ENCODE results near the gene RASGEF1C.

Gene RASGEF1C

DNA sequence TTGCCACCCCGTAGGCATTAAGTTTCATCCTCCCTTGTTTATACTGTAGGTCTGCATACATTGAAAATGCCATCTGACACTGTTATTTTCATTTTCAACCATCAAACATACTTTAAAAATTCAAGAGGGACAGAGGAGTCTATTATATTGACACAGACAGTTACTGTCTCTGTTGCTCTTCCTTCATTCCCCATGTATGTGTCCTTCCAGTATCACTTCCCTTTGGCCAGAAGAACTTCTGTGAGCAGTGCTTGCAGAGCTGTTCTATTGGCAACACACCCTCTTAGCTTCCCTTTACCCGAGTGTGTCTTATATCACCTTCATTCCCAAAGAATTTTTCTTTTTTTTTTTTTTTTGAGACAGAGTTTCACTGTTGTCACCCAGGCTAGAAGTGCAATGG, 42.8 kb downstream of the RASGEF1C start:
- TF ChIP-seq POLR2AphosphoS5 (IDR thresholded peaks at IDR 0.05; ENCODE audit: low read depth, low read length): no peak
- TF ChIP-seq, protein P1, sequence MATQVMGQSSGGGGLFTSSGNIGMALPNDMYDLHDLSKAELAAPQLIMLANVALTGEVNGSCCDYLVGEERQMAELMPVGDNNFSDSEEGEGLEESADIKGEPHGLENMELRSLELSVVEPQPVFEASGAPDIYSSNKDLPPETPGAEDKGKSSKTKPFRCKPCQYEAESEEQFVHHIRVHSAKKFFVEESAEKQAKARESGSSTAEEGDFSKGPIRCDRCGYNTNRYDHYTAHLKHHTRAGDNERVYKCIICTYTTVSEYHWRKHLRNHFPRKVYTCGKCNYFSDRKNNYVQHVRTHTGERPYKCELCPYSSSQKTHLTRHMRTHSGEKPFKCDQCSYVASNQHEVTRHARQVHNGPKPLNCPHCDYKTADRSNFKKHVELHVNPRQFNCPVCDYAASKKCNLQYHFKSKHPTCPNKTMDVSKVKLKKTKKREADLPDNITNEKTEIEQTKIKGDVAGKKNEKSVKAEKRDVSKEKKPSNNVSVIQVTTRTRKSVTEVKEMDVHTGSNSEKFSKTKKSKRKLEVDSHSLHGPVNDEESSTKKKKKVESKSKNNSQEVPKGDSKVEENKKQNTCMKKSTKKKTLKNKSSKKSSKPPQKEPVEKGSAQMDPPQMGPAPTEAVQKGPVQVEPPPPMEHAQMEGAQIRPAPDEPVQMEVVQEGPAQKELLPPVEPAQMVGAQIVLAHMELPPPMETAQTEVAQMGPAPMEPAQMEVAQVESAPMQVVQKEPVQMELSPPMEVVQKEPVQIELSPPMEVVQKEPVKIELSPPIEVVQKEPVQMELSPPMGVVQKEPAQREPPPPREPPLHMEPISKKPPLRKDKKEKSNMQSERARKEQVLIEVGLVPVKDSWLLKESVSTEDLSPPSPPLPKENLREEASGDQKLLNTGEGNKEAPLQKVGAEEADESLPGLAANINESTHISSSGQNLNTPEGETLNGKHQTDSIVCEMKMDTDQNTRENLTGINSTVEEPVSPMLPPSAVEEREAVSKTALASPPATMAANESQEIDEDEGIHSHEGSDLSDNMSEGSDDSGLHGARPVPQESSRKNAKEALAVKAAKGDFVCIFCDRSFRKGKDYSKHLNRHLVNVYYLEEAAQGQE (IDR thresholded peaks at IDR 0.05; ENCODE audit: insufficient read depth in 1 of 2, low read depth in 2 of 2, low read length in 2 of 2): no peak
- no peak for TF ChIP-seq SIN3A (IDR thresholded peaks at IDR 0.05; ENCODE audit: borderline replicate concordance, insufficient read depth, low read length)
- TF ChIP-seq FOXP2 (optimal IDR thresholded peaks at IDR 0.05; ENCODE audit: borderline replicate concordance, extremely low read depth, extremely low read length, insufficient read depth): no peak
- TF ChIP-seq TAF1 (IDR thresholded peaks at IDR 0.05; ENCODE audit: borderline replicate concordance, insufficient read depth, low read length): no peak

DNA sequence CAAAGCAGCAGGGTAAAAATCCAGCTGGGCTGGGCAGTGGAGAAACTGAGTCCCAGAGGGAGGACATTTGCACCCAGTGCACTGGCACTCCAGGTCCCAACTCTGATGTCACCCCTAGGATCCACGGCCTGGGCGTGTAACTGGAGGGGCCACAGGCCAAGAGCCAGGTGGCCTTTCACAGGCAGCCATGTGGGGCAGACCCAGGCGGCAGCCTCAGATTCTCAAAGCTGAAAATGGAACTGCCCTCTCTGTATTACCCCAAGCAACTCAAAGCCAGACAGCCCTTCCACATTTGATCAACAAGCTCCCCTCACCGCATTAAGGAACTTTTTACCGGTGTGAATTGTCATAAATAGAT, 46.7 kb downstream of the RASGEF1C start:
- TF ChIP-seq POLR2AphosphoS5 (IDR thresholded peaks at IDR 0.05; ENCODE audit: low read depth, low read length) (no peak), TAF1 (IDR thresholded peaks at IDR 0.05; ENCODE audit: borderline replicate concordance, insufficient read depth, low read length) (no peak), SIN3A (IDR thresholded peaks at IDR 0.05; ENCODE audit: borderline replicate concordance, insufficient read depth, low read length) (no peak), FOXP2 (optimal IDR thresholded peaks at IDR 0.05; ENCODE audit: borderline replicate concordance, extremely low read depth, extremely low read length, insufficient read depth) (no peak)
- TF ChIP-seq, protein P1 (IDR thresholded peaks at IDR 0.05; ENCODE audit: insufficient read depth in 1 of 2, low read depth in 2 of 2, low read length in 2 of 2): no peak

GRCh38 chr5:180161420-180162303, 47.3 kb downstream of the RASGEF1C start:
- TF ChIP-seq, protein P1 (IDR thresholded peaks at IDR 0.05; ENCODE audit: insufficient read depth in 1 of 2, low read depth in 2 of 2, low read length in 2 of 2): no peak
- TF ChIP-seq FOXP2 (optimal IDR thresholded peaks at IDR 0.05; ENCODE audit: borderline replicate concordance, extremely low read depth, extremely low read length, insufficient read depth) (no peak), POLR2AphosphoS5 (IDR thresholded peaks at IDR 0.05; ENCODE audit: low read depth, low read length) (no peak), SIN3A (IDR thresholded peaks at IDR 0.05; ENCODE audit: borderline replicate concordance, insufficient read depth, low read length) (no peak), TAF1 (IDR thresholded peaks at IDR 0.05; ENCODE audit: borderline replicate concordance, insufficient read depth, low read length) (no peak)

DNA sequence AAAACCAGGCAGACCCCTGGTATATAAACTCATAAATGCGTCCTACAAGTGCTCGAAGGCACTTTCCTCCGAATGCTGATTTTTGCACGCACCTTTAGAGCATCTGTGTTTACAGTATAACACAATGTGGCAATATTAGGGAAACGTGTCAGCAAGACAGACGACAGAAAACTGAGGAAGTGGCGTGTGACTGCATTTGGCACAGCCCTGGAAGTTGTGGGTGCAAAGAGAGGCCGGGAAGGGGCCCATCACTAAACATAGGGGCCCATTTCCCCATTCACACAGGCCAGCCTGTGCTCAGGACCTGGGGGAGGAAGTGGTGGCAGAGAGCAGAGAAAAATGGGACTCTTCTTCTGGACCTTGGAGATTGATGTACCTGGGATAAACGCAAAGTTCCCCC, 48.2 kb downstream of the RASGEF1C start:
- TF ChIP-seq, protein P1 (IDR thresholded peaks at IDR 0.05; ENCODE audit: insufficient read depth in 1 of 2, low read depth in 2 of 2, low read length in 2 of 2): no peak
- TF ChIP-seq TAF1 (IDR thresholded peaks at IDR 0.05; ENCODE audit: borderline replicate concordance, insufficient read depth, low read length): no peak
- no peak for TF ChIP-seq FOXP2 (optimal IDR thresholded peaks at IDR 0.05; ENCODE audit: borderline replicate concordance, extremely low read depth, extremely low read length, insufficient read depth)
- TF ChIP-seq POLR2AphosphoS5 (IDR thresholded peaks at IDR 0.05; ENCODE audit: low read depth, low read length): no peak
- no peak for TF ChIP-seq SIN3A (IDR thresholded peaks at IDR 0.05; ENCODE audit: borderline replicate concordance, insufficient read depth, low read length)

All from PFSK-1 (cell line).